Esophagus muscularis mucosa (tissue), 4 donors: ENCODE data around the gene PKHD1.

Experiments
- EP300 ChIP-seq: sonication (generic); formaldehyde crosslinking; IDR thresholded peaks from one replicate; pipeline ENCODE4 v1.6.1; 2017; ENCODE audit warnings: antibody characterized with exemption
- POLR2A ChIP-seq: fragments of 450-650 bp; IDR thresholded peaks from one replicate; pipeline ENCODE4 v1.6.1; 2017; ENCODE audit warnings: antibody characterized with exemption, moderate library complexity, mild to moderate bottlenecking, low read depth
- TF ChIP-seq, protein P1 (sequence below), 3 experiments: fragments of 200-600 bp in 2 of 3; fragments of 450-650 bp in 1 of 3; sonication (generic) in 2 of 3; IDR thresholded peaks; one replicate each; pipeline ENCODE4 v1.5.1; 2017 to 2019; ENCODE audit warnings: antibody characterized with exemption in 3 of 3, mild to moderate bottlenecking in 2 of 3, moderate library complexity in 1 of 3

DNA sequence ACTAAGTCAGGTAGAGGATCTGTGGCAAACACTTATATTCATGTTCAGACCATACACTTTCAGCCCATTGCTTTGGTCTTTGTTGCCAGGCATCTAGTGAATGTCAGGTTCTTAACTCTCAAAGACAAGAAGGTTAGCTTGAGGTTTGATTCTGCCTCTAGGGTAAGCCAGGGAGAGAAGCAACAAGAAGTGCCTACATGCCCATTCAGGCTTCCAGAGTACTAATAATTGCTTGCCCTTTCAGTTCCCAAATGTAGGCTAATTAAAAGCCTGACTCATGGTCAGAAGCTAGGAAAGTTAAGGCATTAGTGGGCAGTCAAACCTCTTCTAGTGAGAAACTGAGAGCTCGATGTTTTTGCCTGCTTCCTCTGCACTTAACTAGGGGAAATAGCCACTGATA, 492.4 kb downstream of the PKHD1 start:
- TF ChIP-seq, protein P1, sequence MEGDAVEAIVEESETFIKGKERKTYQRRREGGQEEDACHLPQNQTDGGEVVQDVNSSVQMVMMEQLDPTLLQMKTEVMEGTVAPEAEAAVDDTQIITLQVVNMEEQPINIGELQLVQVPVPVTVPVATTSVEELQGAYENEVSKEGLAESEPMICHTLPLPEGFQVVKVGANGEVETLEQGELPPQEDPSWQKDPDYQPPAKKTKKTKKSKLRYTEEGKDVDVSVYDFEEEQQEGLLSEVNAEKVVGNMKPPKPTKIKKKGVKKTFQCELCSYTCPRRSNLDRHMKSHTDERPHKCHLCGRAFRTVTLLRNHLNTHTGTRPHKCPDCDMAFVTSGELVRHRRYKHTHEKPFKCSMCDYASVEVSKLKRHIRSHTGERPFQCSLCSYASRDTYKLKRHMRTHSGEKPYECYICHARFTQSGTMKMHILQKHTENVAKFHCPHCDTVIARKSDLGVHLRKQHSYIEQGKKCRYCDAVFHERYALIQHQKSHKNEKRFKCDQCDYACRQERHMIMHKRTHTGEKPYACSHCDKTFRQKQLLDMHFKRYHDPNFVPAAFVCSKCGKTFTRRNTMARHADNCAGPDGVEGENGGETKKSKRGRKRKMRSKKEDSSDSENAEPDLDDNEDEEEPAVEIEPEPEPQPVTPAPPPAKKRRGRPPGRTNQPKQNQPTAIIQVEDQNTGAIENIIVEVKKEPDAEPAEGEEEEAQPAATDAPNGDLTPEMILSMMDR (IDR thresholded peaks at IDR 0.05), result no peak
- TF ChIP-seq POLR2A (no peak), EP300 (no peak)
